Measurements from ENCODE around the gene ARSH.

- TF ChIP-seq CTCF (IDR thresholded peaks at IDR 0.05): no peak
- no peak for TF ChIP-seq POLR2A (IDR thresholded peaks at IDR 0.05)
Observed at GRCh38 chrX:2965965-2966364, 40.4 kb upstream of the ARSH start.

Data from esophagus squamous epithelium (tissue), 4 donors.